Measurements from ENCODE around the gene CDKAL1.
"Not testable (repeated sequence)": the region's sequence is repeated elsewhere in the genome, so short reads cannot be mapped to it uniquely, and the experiment has no call there.

Gene CDKAL1

GRCh38 chr6:20744911-20745557 is 210.8 kb downstream of the CDKAL1 start:
- no peak for DNase-seq (ENCODE audit: low spot score)

GRCh38 chr6:20746024-20746423 is 211.8 kb downstream of the CDKAL1 start:
- DNase-seq (ENCODE audit: low spot score): no peak

- no peak for DNase-seq (ENCODE audit: low spot score)
Measured at GRCh38 chr6:20746805-20747558, 212.7 kb downstream of the CDKAL1 start.

GRCh38 chr6:20747991-20748390 is 213.7 kb downstream of the CDKAL1 start:
- no peak for DNase-seq (ENCODE audit: low spot score)

- no peak for DNase-seq (ENCODE audit: low spot score)
Measured at GRCh38 chr6:20751293-20751935, 217.2 kb downstream of the CDKAL1 start.

GRCh38 chr6:20755631-20756030 is 221.4 kb downstream of the CDKAL1 start:
- no peak for DNase-seq (ENCODE audit: low spot score)

- not testable (repeated sequence) for DNase-seq (ENCODE audit: low spot score)
Measured at GRCh38 chr6:20756584-20757147, 222.4 kb downstream of the CDKAL1 start.

- no peak for DNase-seq (ENCODE audit: low spot score)
Measured at GRCh38 chr6:20757761-20758160, 223.5 kb downstream of the CDKAL1 start.

GRCh38 chr6:20763296-20763695 is 229.0 kb downstream of the CDKAL1 start:
- DNase-seq (ENCODE audit: low spot score): no peak

- no peak for DNase-seq (ENCODE audit: low spot score)
Measured at GRCh38 chr6:20769631-20770030, 235.4 kb downstream of the CDKAL1 start.

GRCh38 chr6:20770773-20771172 is 236.5 kb downstream of the CDKAL1 start:
- DNase-seq (ENCODE audit: low spot score): no peak

- DNase-seq (ENCODE audit: low spot score): no peak
Measured at GRCh38 chr6:20771409-20771808, 237.2 kb downstream of the CDKAL1 start.

- no peak for DNase-seq (ENCODE audit: low spot score)
Measured at GRCh38 chr6:20773822-20774221, 239.6 kb downstream of the CDKAL1 start.

GRCh38 chr6:20775981-20776380 is 241.7 kb downstream of the CDKAL1 start:
- DNase-seq (ENCODE audit: low spot score): no peak

- DNase-seq (ENCODE audit: low spot score): no peak
Measured at GRCh38 chr6:20777801-20778200, 243.5 kb downstream of the CDKAL1 start.

- no peak for DNase-seq (ENCODE audit: low spot score)
Measured at GRCh38 chr6:20778459-20778858, 244.2 kb downstream of the CDKAL1 start.

- no peak for DNase-seq (ENCODE audit: low spot score)
Measured at GRCh38 chr6:20778912-20779311, 244.7 kb downstream of the CDKAL1 start.

GRCh38 chr6:20789162-20789561 is 254.9 kb downstream of the CDKAL1 start:
- no peak for DNase-seq (ENCODE audit: low spot score)

- DNase-seq (ENCODE audit: low spot score): no peak
Measured at GRCh38 chr6:20790032-20790791, 256.0 kb downstream of the CDKAL1 start.

- DNase-seq (ENCODE audit: low spot score): no peak
Measured at GRCh38 chr6:20791074-20791473, 256.8 kb downstream of the CDKAL1 start.

GRCh38 chr6:20791944-20792343 is 257.7 kb downstream of the CDKAL1 start:
- DNase-seq (ENCODE audit: low spot score): no peak

GRCh38 chr6:20793174-20793573 is 258.9 kb downstream of the CDKAL1 start:
- no peak for DNase-seq (ENCODE audit: low spot score)

Data from CD4-positive, alpha-beta T cell treated with Interleukin-2 at 100 ng/mL for 4 hours (primary cell).